ENCODE results near the gene SYCP2.

DNA sequence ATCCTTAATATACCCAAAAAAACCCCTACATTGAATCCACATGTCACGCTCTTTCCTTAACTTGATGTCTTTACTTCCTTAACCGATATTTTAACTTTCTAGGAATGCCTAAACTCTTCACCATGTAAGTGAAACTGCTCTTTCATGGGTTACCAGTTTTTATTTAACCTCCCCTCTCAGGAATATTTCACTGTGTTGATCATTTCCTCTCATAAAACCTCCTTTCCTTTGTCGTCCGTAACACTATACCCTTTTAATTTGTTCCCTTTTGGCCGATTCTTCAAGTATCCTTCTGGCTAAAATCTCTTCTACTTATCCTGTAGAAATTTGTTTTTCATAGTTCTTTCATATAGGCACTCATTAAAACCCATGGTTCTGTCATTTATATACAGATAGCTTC is 24.6 kb downstream of the SYCP2 start:
- TF ChIP-seq, protein P1, sequence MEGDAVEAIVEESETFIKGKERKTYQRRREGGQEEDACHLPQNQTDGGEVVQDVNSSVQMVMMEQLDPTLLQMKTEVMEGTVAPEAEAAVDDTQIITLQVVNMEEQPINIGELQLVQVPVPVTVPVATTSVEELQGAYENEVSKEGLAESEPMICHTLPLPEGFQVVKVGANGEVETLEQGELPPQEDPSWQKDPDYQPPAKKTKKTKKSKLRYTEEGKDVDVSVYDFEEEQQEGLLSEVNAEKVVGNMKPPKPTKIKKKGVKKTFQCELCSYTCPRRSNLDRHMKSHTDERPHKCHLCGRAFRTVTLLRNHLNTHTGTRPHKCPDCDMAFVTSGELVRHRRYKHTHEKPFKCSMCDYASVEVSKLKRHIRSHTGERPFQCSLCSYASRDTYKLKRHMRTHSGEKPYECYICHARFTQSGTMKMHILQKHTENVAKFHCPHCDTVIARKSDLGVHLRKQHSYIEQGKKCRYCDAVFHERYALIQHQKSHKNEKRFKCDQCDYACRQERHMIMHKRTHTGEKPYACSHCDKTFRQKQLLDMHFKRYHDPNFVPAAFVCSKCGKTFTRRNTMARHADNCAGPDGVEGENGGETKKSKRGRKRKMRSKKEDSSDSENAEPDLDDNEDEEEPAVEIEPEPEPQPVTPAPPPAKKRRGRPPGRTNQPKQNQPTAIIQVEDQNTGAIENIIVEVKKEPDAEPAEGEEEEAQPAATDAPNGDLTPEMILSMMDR (IDR thresholded peaks at IDR 0.05): no peak
- no peak for TF ChIP-seq GABPA (IDR thresholded peaks at IDR 0.05; ENCODE audit: low read depth)
